22Rv1 (cell line): ENCODE data around the gene UPK3B.

ENCODE experiments used
- CTCF ChIP-seq: fragments of 450-650 bp; IDR thresholded peaks from 2 replicates; pipeline ENCODE4 v1.5.1; 2017; ENCODE audit warnings: mild to moderate bottlenecking
- ZFX ChIP-seq: fragments of 450-650 bp; IDR thresholded peaks from 2 replicates; pipeline ENCODE4 v1.6.1; 2017; ENCODE audit warnings: antibody characterized with exemption, borderline replicate concordance

- TF ChIP-seq CTCF (no peak), ZFX (no peak)
Measured at GRCh38 chr7:76514926-76515771, 4.8 kb downstream of the UPK3B start.
